ENCODE results near the gene TMEM132D.

GRCh38 chr12:129160282-129160681 is 743.5 kb downstream of the TMEM132D start:
- TF ChIP-seq POLR2A (IDR thresholded peaks at IDR 0.05; ENCODE audit: low read depth, low read length) (no peak), POLR2AphosphoS5 (IDR thresholded peaks at IDR 0.05; ENCODE audit: low read depth, low read length) (no peak)

All from GM12892 (cell line).